GM03348 (cell line): ENCODE results near the gene MKNK1.
A peak's percentile ranks its signal among the peaks of the same experiment; 100 is the strongest.

Source experiments
- DNase-seq: peaks from one replicate; pipeline ENCODE4 v3.0.0; 2012; ENCODE audit warnings: low spot score

Gene MKNK1

GRCh38 chr1:46558141-46558963 is 45.7 kb downstream of the MKNK1 start:
- no peak for DNase-seq

- no peak for DNase-seq
Observed at GRCh38 chr1:46557403-46557802, 46.7 kb downstream of the MKNK1 start.

- peak; percentile 38 for DNase-seq
Observed at GRCh38 chr1:46556822-46557221, 47.2 kb downstream of the MKNK1 start.

GRCh38 chr1:46555826-46556619 is 48.0 kb downstream of the MKNK1 start:
- no peak for DNase-seq

- DNase-seq, result no peak
Observed at GRCh38 chr1:46554597-46555381, 49.3 kb downstream of the MKNK1 start.

GRCh38 chr1:46554236-46554596 is 49.9 kb downstream of the MKNK1 start:
- no peak for DNase-seq

GRCh38 chr1:46553506-46553905 is 50.6 kb downstream of the MKNK1 start:
- no peak for DNase-seq

GRCh38 chr1:46552357-46553237 is 51.5 kb downstream of the MKNK1 start:
- DNase-seq, result no peak

GRCh38 chr1:46551597-46552095 is 52.4 kb downstream of the MKNK1 start, which contains the start of gene KNCN:
TSS of gene KNCN (minus strand) at chr1:46551647. CDS start at chr1:46551215, 432 bp downstream.
- no peak for DNase-seq

GRCh38 chr1:46550751-46551231 is 53.3 kb downstream of the MKNK1 start:
- no peak for DNase-seq

- DNase-seq, result peak; percentile 39
Observed at GRCh38 chr1:46549697-46550681, 54.1 kb downstream of the MKNK1 start.

- DNase-seq, result peak; percentile 77
Observed at GRCh38 chr1:46547481-46548383, 56.3 kb downstream of the MKNK1 start.

GRCh38 chr1:46546210-46546609 is 57.9 kb downstream of the MKNK1 start:
- no peak for DNase-seq

- no peak for DNase-seq
Observed at GRCh38 chr1:46545784-46546183, 58.3 kb downstream of the MKNK1 start.

- DNase-seq, result no peak
Observed at GRCh38 chr1:46544561-46545240, 59.4 kb downstream of the MKNK1 start.

GRCh38 chr1:46543761-46544560 is 60.1 kb downstream of the MKNK1 start:
- no peak for DNase-seq

GRCh38 chr1:46543382-46543760 is 60.7 kb downstream of the MKNK1 start:
- DNase-seq, result no peak
